H9 (cell line): ENCODE measurements around the gene SH3BP5. TPM values are rescaled to one million over a fixed set of nuclear protein-coding genes. Genes with fewer than 3 reads are reported as not detected.

Source experiments
- DNase-seq: peaks from one replicate; pipeline ENCODE4 v3.0.0-alpha.2; 2017
- H2AFZ ChIP-seq: one replicate; pipeline ENCODE4 v1.6.1; 2013; ENCODE audit warnings: mild to moderate bottlenecking, low read length, control low read depth, moderate library complexity
- H2AK5ac ChIP-seq: 2 replicates; pipeline ENCODE4 v1.6.1; 2013; ENCODE audit warnings: low read length, control low read depth, mixed read lengths; ENCODE audit not compliant: insufficient read length
- H2BK120ac ChIP-seq: one replicate; pipeline ENCODE4 v1.6.1; 2013; ENCODE audit warnings: low read depth, mild to moderate bottlenecking, low read length, control low read depth, inconsistent platforms; ENCODE audit not compliant: poor library complexity, severe bottlenecking
- H2BK12ac ChIP-seq: 2 replicates; pipeline ENCODE4 v1.6.1; 2013; ENCODE audit warnings: low read length, control low read depth, mixed read lengths, low read depth; ENCODE audit not compliant: insufficient read length
- H2BK15ac ChIP-seq: 2 replicates; pipeline ENCODE4 v1.6.1; 2013; ENCODE audit warnings: low read depth, low read length, control low read depth
- H2BK20ac ChIP-seq: one replicate; pipeline ENCODE4 v1.6.1; 2013; ENCODE audit warnings: low read depth, mild to moderate bottlenecking, low read length, control low read depth, inconsistent platforms; ENCODE audit not compliant: poor library complexity, severe bottlenecking
- H2BK5ac ChIP-seq: 2 replicates; pipeline ENCODE4 v1.6.1; 2013; ENCODE audit warnings: low read length, control low read depth, mixed read lengths; ENCODE audit not compliant: insufficient read length
- H3K14ac ChIP-seq: 2 replicates; pipeline ENCODE4 v1.6.1; 2013; ENCODE audit warnings: low read length, control low read depth; ENCODE audit not compliant: insufficient read depth
- H3K18ac ChIP-seq: 2 replicates; pipeline ENCODE4 v1.6.1; 2013; ENCODE audit warnings: low read depth, mild to moderate bottlenecking, mixed read lengths, low read length, control low read depth; ENCODE audit not compliant: insufficient read length
- H3K23ac ChIP-seq: 2 replicates; pipeline ENCODE4 v1.6.1; 2013; ENCODE audit warnings: low read length, control low read depth, mixed read lengths, low read depth; ENCODE audit not compliant: insufficient read length
- H3K23me2 ChIP-seq: 2 replicates; pipeline ENCODE4 v1.6.1; 2013; ENCODE audit warnings: low read depth, mild to moderate bottlenecking, mixed read lengths, low read length, control low read depth; ENCODE audit not compliant: insufficient read length, poor library complexity, severe bottlenecking
- H3K27ac ChIP-seq: 2 replicates; pipeline ENCODE4 v1.5.1; 2013; ENCODE audit warnings: low read length, control low read depth, mixed read lengths, low read depth; ENCODE audit not compliant: insufficient read length
- H3K27me3 ChIP-seq: 2 replicates; pipeline ENCODE4 v1.6.1; 2013; ENCODE audit warnings: low read length, control low read depth, inconsistent platforms; ENCODE audit not compliant: insufficient read depth
- H3K4ac ChIP-seq: 2 replicates; pipeline ENCODE4 v1.6.1; 2013; ENCODE audit warnings: low read depth, mild to moderate bottlenecking, control low read depth, inconsistent platforms, low read length, moderate library complexity
- H3K4me1 ChIP-seq: 2 replicates; pipeline ENCODE4 v1.6.1; 2013; ENCODE audit warnings: low read length, control low read depth, inconsistent platforms; ENCODE audit not compliant: insufficient read depth
- H3K4me2 ChIP-seq: 2 replicates; pipeline ENCODE4 v1.6.1; 2013; ENCODE audit warnings: low read length, control low read depth, mixed read lengths; ENCODE audit not compliant: insufficient read length, insufficient read depth
- H3K56ac ChIP-seq: 2 replicates; pipeline ENCODE4 v1.6.1; 2013; ENCODE audit warnings: low read depth, mild to moderate bottlenecking, mixed read lengths, low read length, control low read depth; ENCODE audit not compliant: insufficient read length
- H3K79me1 ChIP-seq: 2 replicates; pipeline ENCODE4 v1.6.1; 2013; ENCODE audit warnings: low read depth, mild to moderate bottlenecking, moderate library complexity, low read length, control low read depth, inconsistent platforms; ENCODE audit not compliant: insufficient read depth, poor library complexity, severe bottlenecking
- H3K79me2 ChIP-seq: 2 replicates; pipeline ENCODE4 v1.6.1; 2013; ENCODE audit warnings: low read length, control low read depth, inconsistent platforms; ENCODE audit not compliant: insufficient read depth
- H3K9ac ChIP-seq: 2 replicates; pipeline ENCODE4 v1.6.1; 2013; ENCODE audit warnings: low read length, control low read depth, mixed read lengths; ENCODE audit not compliant: insufficient read length; ENCODE audit errors: extremely low read depth
- H3K9me3 ChIP-seq: one replicate; pipeline ENCODE4 v1.6.1; 2013; ENCODE audit warnings: low read depth, low read length, inconsistent platforms; ENCODE audit not compliant: control insufficient read depth
- H3T11ph ChIP-seq: one replicate; pipeline ENCODE4 v1.6.1; 2013; ENCODE audit warnings: mild to moderate bottlenecking, low read length, control low read depth, inconsistent platforms
- H4K20me1 ChIP-seq: one replicate; pipeline ENCODE4 v1.6.1; 2013; ENCODE audit not compliant: control insufficient read depth, insufficient read length, insufficient read depth
- H4K5ac ChIP-seq: 2 replicates; pipeline ENCODE4 v1.6.1; 2013; ENCODE audit warnings: low read depth, mild to moderate bottlenecking, mixed read lengths, low read length, control low read depth; ENCODE audit not compliant: insufficient read length
- H4K8ac ChIP-seq: replicated peaks from 2 replicates; pipeline ENCODE4 v1.6.1; 2013; ENCODE audit warnings: low read length, control low read depth, mixed read lengths, low read depth; ENCODE audit not compliant: insufficient read length
- H4K91ac ChIP-seq: 2 replicates; pipeline ENCODE4 v1.6.1; 2013; ENCODE audit warnings: low read depth, mild to moderate bottlenecking, moderate library complexity, mixed read lengths, low read length, control low read depth; ENCODE audit not compliant: insufficient read length
- H3K27ac Mint-ChIP-seq, 3 experiments: 2 replicates in 2 of 3; 3 replicates in 1 of 3; pipeline ENCODE4 v1.8.0; 2020 to 2021; ENCODE audit warnings: mixed read lengths in 3 of 3, mild to moderate bottlenecking in 1 of 3, moderate library complexity in 1 of 3
- H3K27me3 Mint-ChIP-seq: 2 replicates; pipeline ENCODE4 v1.8.0; 2021; ENCODE audit warnings: low read depth, mild to moderate bottlenecking, moderate library complexity, mixed read lengths
- H3K36me3 Mint-ChIP-seq, 3 experiments: 2 replicates in 2 of 3; 3 replicates in 1 of 3; pipeline ENCODE4 v1.8.0; 2020 to 2021; ENCODE audit warnings: low read depth in 3 of 3, mixed read lengths in 3 of 3; ENCODE audit not compliant: insufficient read depth in 1 of 3
- H3K4me1 Mint-ChIP-seq, 2 experiments: 2 replicates each; pipeline ENCODE4 v1.8.0; 2020; ENCODE audit warnings: mixed read lengths in 2 of 2
- H3K4me3 Mint-ChIP-seq, 2 experiments: 2 replicates in 1 of 2; 3 replicates in 1 of 2; pipeline ENCODE4 v1.8.0; 2020 to 2021; ENCODE audit warnings: mild to moderate bottlenecking in 2 of 2, mixed read lengths in 2 of 2, moderate library complexity in 1 of 2
- H3K9me3 Mint-ChIP-seq, 2 experiments: 2 replicates in 1 of 2; 3 replicates in 1 of 2; pipeline ENCODE4 v1.8.0; 2020; ENCODE audit warnings: mild to moderate bottlenecking in 2 of 2, mixed read lengths in 2 of 2, moderate library complexity in 1 of 2
- CTCF ChIP-seq: fragments of 200-600 bp; sonication (generic); conservative IDR thresholded peaks from 3 replicates; pipeline ENCODE4 v1.8.0; 2021; ENCODE audit warnings: antibody characterized with exemption, mild to moderate bottlenecking
- WGBS: extraction: QIAGEN DNeasy Blood & Tissue Kit; methylation state at CpG from one replicate; pipeline ENCODE4 v1.1.7; 2013; ENCODE audit warnings: missing lambda C conversion rate, low lambda C conversion rate, mixed read lengths; ENCODE audit not compliant: insufficient read length; ENCODE audit errors: extremely low coverage; 5-methylcytosine and 5-hydroxymethylcytosine counted together
- total RNA-seq: library from RNA; stranded (reverse); gene quantifications from 2 replicates; pipeline ENCODE4 v1.2.1, GENCODE V29; 2021

SH3BP5 gene
- total RNA-seq, 1 experiment from 2014 or later = 6.8 TPM

GRCh38 chr3:15255215-15255614 lies 77.2 kb downstream of the SH3BP5 start:
- Histone ChIP-seq H2BK12ac (no peak overlapping the region), H3K23me2 (no peaks in the 10 kb centered on the region), H3K23ac (no peak overlapping the region), H4K5ac (no peak overlapping the region), H3K14ac (no peak overlapping the region), H3T11ph (no peak overlapping the region), H3K79me2 (no peaks in the 10 kb centered on the region), H4K91ac (no peak overlapping the region), H2BK5ac (no peak overlapping the region), H3K18ac (no peak overlapping the region), H3K9me3 (no peaks in the 10 kb centered on the region), H3K4ac (no peak overlapping the region), H3K79me1 (no peaks in the 10 kb centered on the region), H2BK20ac (no peak overlapping the region), H3K9ac (no peak overlapping the region), H4K8ac (no peak overlapping the region), H2AK5ac (no peak overlapping the region), H2AFZ (no peak overlapping the region), H2BK15ac (no peak overlapping the region), H3K4me1 (no peaks in the 10 kb centered on the region), H3K4me2 (no peak overlapping the region), H3K56ac (no peak overlapping the region), H3K27me3 (no peaks in the 10 kb centered on the region), H2BK120ac (no peak overlapping the region), H3K27ac (no peak overlapping the region), H4K20me1 (no peaks in the 10 kb centered on the region)
- no peak overlapping the region; a peak in 1 of 7 replicates for H3K27ac Mint-ChIP-seq
- no peak for DNase-seq
- TF ChIP-seq CTCF = no peak
- no CpG with 5 or more reads among the region's 2 CpGs for WGBS
- H3K4me1 Mint-ChIP-seq = peaks cover 0 to 7% of the 10 kb centered on the region in 2 experiments; a peak in 2 of 4 replicates
- H3K4me3 Mint-ChIP-seq = no peak overlapping the region
- H3K36me3 Mint-ChIP-seq = peaks cover 6 to 66% (median 23%) of the 10 kb centered on the region in 3 experiments; a peak in 5 of 7 replicates
- H3K9me3 Mint-ChIP-seq = no peaks in the 10 kb centered on the region; a peak in 1 of 5 replicates
- no peaks in the 10 kb centered on the region for H3K27me3 Mint-ChIP-seq
